ENCODE data around the gene QPCTL. TPM values are rescaled to one million over a fixed set of nuclear protein-coding genes. Genes with fewer than 3 reads are reported as not detected.

QPCTL gene
- total and polyA plus RNA-seq, 10 of the 15 experiments (the other 5 are each of a cell fraction or from before 2014, with no cell fraction given), result 1.1 to 22.6 (median 11.2) TPM

- TF ChIP-seq ZBTB11 (CRISPR knock-in tag; IDR thresholded peaks at IDR 0.05) (no peak), ETV6 (conservative IDR thresholded peaks at IDR 0.05 in 1 of 2, IDR thresholded peaks at IDR 0.05 in 1 of 2; ENCODE audit: borderline replicate concordance in 1 of 2, low read depth in 1 of 2) (no peak), SRF (IDR thresholded peaks at IDR 0.05; ENCODE audit: low read depth in 2 of 2, low read length in 2 of 2) (no peak), PKNOX1 (IDR thresholded peaks at IDR 0.05) (peak; percentile 84), IRF3 (IDR thresholded peaks at IDR 0.05) (no peak), SPI1 (IDR thresholded peaks at IDR 0.05; ENCODE audit: borderline replicate concordance, insufficient read depth, low read depth, low read length) (no peak), CBX5 (IDR thresholded peaks at IDR 0.05; ENCODE audit: low read depth) (no peak), ZNF622 (IDR thresholded peaks at IDR 0.05) (no peak), NRF1 (conservative IDR thresholded peaks at IDR 0.05; ENCODE audit: low read depth, low read length) (no peak), NKRF (conservative IDR thresholded peaks at IDR 0.05) (peak; percentile 7; the same call in 1 of the 2 replicates), CBFB (IDR thresholded peaks at IDR 0.05; ENCODE audit: low read depth) (0 out of 2 replicates have a peak, but pooled peaks have one; percentile 8), SP1 (IDR thresholded peaks at IDR 0.05; ENCODE audit: low read depth, low read length) (no peak), SMAD5 (IDR thresholded peaks at IDR 0.05; ENCODE audit: low read depth) (no peak), MXI1 (IDR thresholded peaks at IDR 0.05; ENCODE audit: low read depth, low read length) (no peak), USF2 (IDR thresholded peaks at IDR 0.05; ENCODE audit: borderline replicate concordance, low read depth, low read length) (no peak), CREB1 (IDR thresholded peaks at IDR 0.05; ENCODE audit: low read depth) (no peak), ZNF274 (IDR thresholded peaks at IDR 0.05; ENCODE audit: insufficient read depth, insufficient read length) (no peak), PBX3 (IDR thresholded peaks at IDR 0.05; ENCODE audit: insufficient replicate concordance, low read depth, low read length) (peak; percentile 76), SREBF2 (IDR thresholded peaks at IDR 0.05; ENCODE audit: low read length) (no peak)
These were observed 24.7 kb upstream of the QPCTL start, which contains the start of gene GIPR (continued) for GRCh38 chr19:45667620-45668341.
